ENCODE results near the gene MAP7D3.
"Not testable (repeated sequence)": the region's sequence is repeated elsewhere in the genome, so short reads cannot be mapped to it uniquely, and the experiment has no call there.

Gene MAP7D3

DNA sequence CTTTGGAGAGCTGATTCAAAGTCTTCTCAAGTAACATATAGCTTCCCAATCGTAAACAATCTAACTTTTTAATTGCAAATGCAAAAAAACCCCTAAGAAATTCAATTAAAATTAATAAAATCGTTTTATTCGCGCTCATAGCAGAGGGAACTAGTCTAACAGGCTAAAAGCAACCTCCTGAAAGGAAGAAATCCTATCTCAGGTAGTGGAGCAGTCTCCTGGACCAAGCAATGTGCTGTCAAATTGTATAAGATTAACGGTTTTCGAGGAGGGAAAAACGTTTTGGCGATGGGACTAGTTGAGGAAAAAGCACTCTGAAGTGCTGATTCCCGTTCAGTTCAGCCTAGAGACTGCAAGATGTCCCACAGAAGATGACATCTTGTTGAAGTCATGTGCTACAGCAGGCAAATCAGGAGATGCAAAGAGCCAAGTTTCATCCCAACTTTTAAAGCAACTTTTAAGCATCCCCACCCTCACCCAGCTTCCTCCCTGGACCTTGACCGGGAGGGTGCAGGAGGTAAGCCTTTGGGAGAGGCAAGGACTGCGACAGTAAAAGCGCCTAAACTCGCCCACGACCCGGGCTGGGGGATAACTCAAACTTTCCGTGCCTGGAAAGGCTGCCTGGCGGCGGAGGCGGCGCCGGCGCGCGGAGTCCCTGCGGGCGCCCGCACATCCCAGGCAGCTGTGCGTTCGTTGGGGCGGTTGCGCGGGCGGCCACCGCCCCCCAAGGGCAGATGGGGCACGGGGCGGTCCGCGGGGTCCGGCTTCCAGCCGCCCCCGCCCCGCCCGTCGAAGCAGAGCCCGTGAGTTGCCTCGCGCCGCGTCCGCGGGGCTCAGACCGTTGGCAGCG is 784 bp downstream of the MAP7D3 start:
- DNase-seq = no peak

GRCh38 chrX:136246201-136246600 is 5.0 kb downstream of the MAP7D3 start:
- DNase-seq = no peak

GRCh38 chrX:136237849-136238248 is 13.4 kb downstream of the MAP7D3 start:
- DNase-seq = not testable (repeated sequence)

GRCh38 chrX:136237074-136237473 is 14.1 kb downstream of the MAP7D3 start:
- DNase-seq = no peak

GRCh38 chrX:136228839-136229207 is 22.4 kb downstream of the MAP7D3 start:
- no peak for DNase-seq

DNA sequence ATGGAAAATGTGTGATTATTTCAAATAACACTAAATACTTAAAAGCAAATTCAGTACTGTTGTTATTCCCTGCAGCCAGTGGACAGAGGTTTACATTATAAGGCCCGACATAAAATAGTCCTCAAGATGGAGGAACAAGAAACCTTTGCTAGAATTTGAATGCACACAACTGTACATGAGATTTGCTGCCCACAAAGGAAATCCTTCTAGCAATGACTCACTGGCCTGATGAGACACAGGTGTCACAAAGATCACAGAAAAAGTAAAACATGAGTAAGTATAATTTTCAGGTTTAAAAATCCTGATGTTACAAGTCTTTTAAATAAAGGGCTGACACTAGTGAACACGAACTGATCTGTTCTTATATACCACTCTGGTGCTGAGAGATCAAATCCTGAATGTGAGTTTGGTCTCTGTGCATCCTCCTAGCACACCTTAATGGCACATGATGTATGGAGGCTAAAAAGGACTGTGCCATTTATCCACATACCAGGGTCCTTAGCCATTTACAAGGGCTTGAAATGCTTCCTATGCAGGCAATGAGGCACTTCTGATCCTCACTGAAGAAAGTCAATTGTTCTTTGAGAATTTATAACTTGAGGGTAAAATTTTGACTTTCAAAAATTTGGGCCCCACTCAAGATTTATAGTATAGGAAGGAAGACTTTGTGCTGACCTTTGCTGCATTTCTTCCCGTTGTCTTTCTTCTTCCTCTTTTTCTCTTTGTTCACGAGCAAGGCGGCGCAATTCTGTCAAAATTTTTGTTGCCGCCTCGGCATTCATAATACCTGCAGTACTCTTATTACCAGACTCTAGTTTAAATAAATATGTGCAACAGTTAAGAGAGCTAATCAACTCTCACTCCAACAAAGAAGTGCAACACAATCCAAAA is 23.0 kb downstream of the MAP7D3 start:
- no peak for DNase-seq

GRCh38 chrX:136227074-136227473 is 24.1 kb downstream of the MAP7D3 start:
- DNase-seq = no peak

GRCh38 chrX:136221851-136222513 is 29.2 kb downstream of the MAP7D3 start:
- no peak for DNase-seq

DNA sequence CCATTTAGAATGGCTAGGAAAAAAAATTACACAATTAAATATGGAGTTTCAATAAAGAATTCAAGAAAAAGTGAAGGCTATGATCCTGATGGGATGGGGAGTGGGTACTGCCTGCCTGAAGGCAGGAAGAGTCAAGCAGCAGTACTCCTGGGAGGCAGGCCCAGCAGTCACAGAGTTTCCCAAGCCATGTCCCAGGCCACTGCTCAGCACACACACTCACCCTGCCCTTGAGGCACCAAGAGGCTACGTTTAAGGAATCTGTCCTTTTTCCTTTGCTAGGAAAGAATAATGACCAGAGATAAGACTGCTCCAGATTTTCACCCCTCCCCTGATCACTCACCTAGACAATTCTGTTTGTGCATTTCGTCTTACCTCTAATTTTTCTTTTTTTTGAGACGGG is 30.2 kb downstream of the MAP7D3 start:
- no peak for DNase-seq

GRCh38 chrX:136220540-136220939 is 30.7 kb downstream of the MAP7D3 start:
- no peak for DNase-seq

DNA sequence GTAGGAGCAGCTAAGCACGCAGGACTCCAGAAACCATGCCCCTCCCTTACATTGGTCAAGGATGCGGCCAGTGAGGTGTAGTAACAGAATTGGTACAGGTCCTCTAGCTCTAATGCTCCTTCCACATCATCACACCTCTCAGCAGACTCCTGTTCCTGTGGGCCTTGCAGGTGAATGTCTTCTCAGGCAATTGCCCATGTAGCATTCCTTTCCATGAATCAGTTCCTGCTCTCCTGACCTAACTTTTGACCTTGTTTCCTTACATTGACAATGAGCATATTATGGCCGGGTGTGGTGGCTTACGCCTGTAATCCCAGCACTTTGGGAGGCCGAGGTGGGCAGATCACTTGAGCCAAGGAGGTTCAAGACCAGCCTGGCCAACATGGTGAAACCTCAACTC is 31.3 kb downstream of the MAP7D3 start:
- DNase-seq = no peak

- no peak for DNase-seq
These were observed 35.6 kb downstream of the MAP7D3 start for GRCh38 chrX:136215559-136215958.

- no peak for DNase-seq
These were observed 36.6 kb downstream of the MAP7D3 start for GRCh38 chrX:136214551-136214950.

- DNase-seq = no peak
These were observed 38.6 kb downstream of the MAP7D3 start for GRCh38 chrX:136212557-136213111.

- no peak for DNase-seq
These were observed 39.2 kb downstream of the MAP7D3 start for GRCh38 chrX:136211766-136212556.

DNA sequence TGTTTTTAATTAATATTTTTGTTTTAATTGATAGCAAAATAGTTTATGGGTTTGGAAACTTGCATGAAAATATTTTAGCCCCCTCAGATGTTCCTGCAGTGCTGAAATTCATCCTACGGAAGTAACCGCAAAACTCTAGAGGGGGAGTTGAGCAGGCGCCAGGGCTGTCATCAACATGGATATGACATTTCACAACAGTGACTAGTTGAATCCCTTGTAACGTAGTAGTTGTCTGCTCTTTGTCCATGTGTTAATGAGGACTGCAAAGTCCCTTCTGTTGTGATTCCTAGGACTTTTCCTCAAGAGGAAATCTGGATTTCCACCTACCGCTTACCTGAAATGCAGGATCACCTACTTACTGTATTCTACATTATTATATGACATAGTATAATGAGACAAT is 40.4 kb downstream of the MAP7D3 start:
- DNase-seq = no peak

DNA sequence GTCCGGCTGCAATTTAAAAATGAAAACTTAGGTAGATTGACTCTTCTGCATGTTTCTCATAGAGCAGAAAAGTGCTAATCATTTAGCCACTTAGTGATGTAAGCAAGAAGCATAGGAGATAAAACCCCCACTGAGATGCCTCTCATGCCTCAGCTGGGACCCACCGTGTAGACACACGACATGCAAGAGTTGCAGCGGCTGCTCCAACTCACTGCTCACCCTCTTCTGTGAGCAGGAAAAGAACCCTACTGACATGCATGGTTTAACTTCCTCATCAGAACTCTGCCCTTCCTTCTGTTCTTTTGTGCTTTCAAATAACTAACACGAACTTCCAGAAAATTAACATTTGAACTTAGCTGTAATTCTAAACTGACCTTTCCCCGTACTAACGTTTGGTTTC is 41.0 kb downstream of the MAP7D3 start:
- DNase-seq = no peak

DNA sequence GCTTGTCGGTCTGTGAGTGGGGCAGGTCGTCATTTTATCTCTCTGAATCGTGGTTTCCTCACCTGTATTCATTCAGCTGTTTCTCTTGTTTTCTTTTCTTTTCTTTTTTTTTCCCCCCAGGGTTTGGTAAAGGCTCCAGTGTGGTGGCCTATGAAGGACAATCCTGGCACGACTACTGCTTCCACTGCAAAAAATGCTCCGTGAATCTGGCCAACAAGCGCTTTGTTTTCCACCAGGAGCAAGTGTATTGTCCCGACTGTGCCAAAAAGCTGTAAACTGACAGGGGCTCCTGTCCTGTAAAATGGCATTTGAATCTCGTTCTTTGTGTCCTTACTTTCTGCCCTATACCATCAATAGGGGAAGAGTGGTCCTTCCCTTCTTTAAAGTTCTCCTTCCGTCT is 41.4 kb downstream of the MAP7D3 start:
- DNase-seq = no peak

GRCh38 chrX:136209016-136209738 is 42.0 kb downstream of the MAP7D3 start:
- DNase-seq = peak; percentile 33

GRCh38 chrX:136207546-136207945 is 43.7 kb downstream of the MAP7D3 start:
- no peak for DNase-seq

DNA sequence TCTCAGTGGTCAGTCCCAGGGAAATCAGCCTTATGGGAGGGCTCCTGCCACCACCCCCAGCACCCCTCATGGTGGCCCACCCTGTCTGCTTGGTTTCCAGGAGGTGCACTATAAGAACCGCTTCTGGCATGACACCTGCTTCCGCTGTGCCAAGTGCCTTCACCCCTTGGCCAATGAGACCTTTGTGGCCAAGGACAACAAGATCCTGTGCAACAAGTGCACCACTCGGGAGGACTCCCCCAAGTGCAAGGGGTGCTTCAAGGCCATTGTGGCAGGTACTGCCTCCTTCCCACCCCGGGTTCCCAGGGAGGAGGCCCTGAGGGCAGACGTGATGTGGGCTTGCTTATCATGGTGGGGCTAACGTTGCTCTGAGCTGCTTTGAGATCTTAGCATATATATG is 44.3 kb downstream of the MAP7D3 start:
- no peak for DNase-seq

Data from central memory CD4-positive, alpha-beta T cell (primary cell).